ENCODE results near the gene BBC3.

- TF ChIP-seq CTCF (IDR thresholded peaks at IDR 0.05) = no peak
- TF ChIP-seq POLR2A (IDR thresholded peaks at IDR 0.05) = no peak
These were observed 27.7 kb downstream of the BBC3 start for GRCh38 chr19:47203254-47203653.

Data from body of pancreas (tissue), 4 donors.